Activated T-helper 2 cell treated with anti-CD3 and anti-CD28 coated beads, Interferon-gamma antibody, Interleukin-2, Interleukin-4, amounts not matched to agents 10 μg/mL and 5 μg/mL and 100 μg/mL, durations not matched to agents 14 hours and 24 hours and 36 hours (primary cell): ENCODE results near the gene KRTAP5-3. TPM values are rescaled to one million over a fixed set of nuclear protein-coding genes. Genes with fewer than 3 reads are reported as not detected.
"Not testable (repeated sequence)": the region's sequence is repeated elsewhere in the genome, so short reads cannot be mapped to it uniquely, and the experiment has no call there.

ENCODE experiments used
- DNase-seq: peaks from one replicate; pipeline ENCODE4 v3.0.0; 2021; ENCODE audit warnings: low spot score
- H3K27ac Mint-ChIP-seq: one replicate; pipeline ENCODE4 v1.8.0; 2021; ENCODE audit warnings: mixed read lengths
- H3K27me3 Mint-ChIP-seq: one replicate; pipeline ENCODE4 v1.8.0; 2021; ENCODE audit warnings: low read depth, mixed read lengths
- H3K36me3 Mint-ChIP-seq: one replicate; pipeline ENCODE4 v1.8.0; 2021; ENCODE audit warnings: low read depth, mixed read lengths
- H3K4me1 Mint-ChIP-seq: one replicate; pipeline ENCODE4 v1.8.0; 2021; ENCODE audit warnings: low read depth, mixed read lengths
- H3K4me3 Mint-ChIP-seq: one replicate; pipeline ENCODE4 v1.8.0; 2021; ENCODE audit warnings: low read depth, mild to moderate bottlenecking, moderate library complexity, mixed read lengths
- H3K9me3 Mint-ChIP-seq: one replicate; pipeline ENCODE4 v1.8.0; 2021; ENCODE audit warnings: mixed read lengths
- intact Hi-C: fragments of 100-400 bp; cut with micrococcal nuclease; formaldehyde crosslinking; loops from one replicate; pipeline ENCODE4 v1.15.1; 2023
- total RNA-seq: library from RNA; stranded (reverse); gene quantifications from 2 replicates; pipeline ENCODE4 v1.2.3, GENCODE V29; 2022

KRTAP5-3 gene
- total RNA-seq, 1 donor from 2014 or later, result not detected

- intact Hi-C loops, result no loop called here
- H3K27me3 Mint-ChIP-seq, result no peaks in the 10 kb centered on the region
- no peak overlapping the region for H3K4me3 Mint-ChIP-seq
- no peaks in the 10 kb centered on the region for H3K9me3 Mint-ChIP-seq
- no peak overlapping the region for H3K27ac Mint-ChIP-seq
- H3K36me3 Mint-ChIP-seq, result no peaks in the 10 kb centered on the region
- H3K4me1 Mint-ChIP-seq, result peaks cover 3% of the 10 kb centered on the region
- DNase-seq, result no peak
Observed at GRCh38 chr11:1623716-1624115, 15.5 kb upstream of the KRTAP5-3 start.

GRCh38 chr11:1622086-1622485 lies 13.8 kb upstream of the KRTAP5-3 start, which contains the start of gene KRTAP5-4:
KRTAP5-4 (minus strand) TSS chr11:1622138; CDS start chr11:1622093, 45 bp downstream.
- H3K36me3 Mint-ChIP-seq, result no peaks in the 10 kb centered on the region
- no peaks in the 10 kb centered on the region for H3K9me3 Mint-ChIP-seq
- H3K4me1 Mint-ChIP-seq, result peaks cover 3% of the 10 kb centered on the region
- no peak within 1 kb of the TSS for H3K4me3 Mint-ChIP-seq
- intact Hi-C loops, result no loop called here
- H3K27me3 Mint-ChIP-seq, result peaks cover 3% of the 10 kb centered on the region
- no peak within 1 kb of the TSS for H3K27ac Mint-ChIP-seq
- DNase-seq, result no peak

DNA sequence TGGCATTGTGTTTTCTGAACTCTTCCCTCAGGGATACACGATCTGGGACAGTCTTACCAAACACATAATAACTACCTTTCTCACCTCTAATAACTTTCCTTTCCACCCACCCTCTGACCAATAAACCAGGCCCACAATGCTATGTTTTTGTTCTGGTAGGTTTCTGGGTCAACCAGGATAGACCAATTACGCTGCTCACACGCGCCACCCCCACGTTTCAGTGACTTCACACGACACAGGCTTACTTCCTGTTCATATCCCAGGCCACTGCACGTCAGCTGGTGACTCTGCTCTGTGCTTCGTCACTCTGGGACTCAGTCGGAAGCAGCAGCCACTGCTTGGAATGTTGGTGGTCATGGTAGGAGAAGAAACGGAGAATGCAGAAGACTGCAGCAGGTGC lies 11.2 kb upstream of the KRTAP5-3 start:
- Mint-ChIP-seq H3K9me3 (no peaks in the 10 kb centered on the region), H3K4me1 (peaks cover 3% of the 10 kb centered on the region), H3K27me3 (peaks cover 3% of the 10 kb centered on the region), H3K4me3 (no peak overlapping the region), H3K36me3 (no peaks in the 10 kb centered on the region), H3K27ac (no peak overlapping the region)
- intact Hi-C loops, result no loop called here
- no peak for DNase-seq

GRCh38 chr11:1618231-1618630 lies 10.0 kb upstream of the KRTAP5-3 start:
- H3K36me3 Mint-ChIP-seq, result no peaks in the 10 kb centered on the region
- H3K4me3 Mint-ChIP-seq, result no peak overlapping the region
- no peak for DNase-seq
- intact Hi-C loops, result no loop called here
- H3K9me3 Mint-ChIP-seq, result no peaks in the 10 kb centered on the region
- peaks cover 3% of the 10 kb centered on the region for H3K27me3 Mint-ChIP-seq
- no peak overlapping the region for H3K27ac Mint-ChIP-seq
- H3K4me1 Mint-ChIP-seq, result peaks cover 3% of the 10 kb centered on the region

DNA sequence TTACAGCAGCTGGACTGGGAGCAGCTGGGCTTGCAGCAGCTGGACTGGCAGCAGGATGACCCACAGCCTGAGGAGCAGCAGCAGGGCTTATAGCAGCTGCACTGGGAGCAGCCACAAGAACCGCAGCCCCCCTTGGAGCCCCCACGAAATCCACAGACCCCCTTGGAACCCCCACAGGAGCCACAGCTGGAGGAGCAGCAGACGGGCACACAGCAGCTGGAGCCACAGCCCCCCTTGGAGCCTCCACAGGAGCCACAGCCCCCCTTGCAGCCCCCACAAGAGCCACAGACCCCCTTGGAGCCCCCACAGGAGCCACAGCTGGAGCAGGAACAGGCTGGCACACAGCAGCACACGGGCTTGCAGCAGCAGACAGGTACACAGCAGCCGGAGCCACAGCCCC lies 362 bp downstream of the KRTAP5-3 start:
- H3K4me1 Mint-ChIP-seq, DNase-seq, H3K36me3 Mint-ChIP-seq, H3K9me3 Mint-ChIP-seq, intact Hi-C loops, H3K4me3 Mint-ChIP-seq, H3K27ac Mint-ChIP-seq: not testable (repeated sequence)
- peaks cover 10% of the 10 kb centered on the region for H3K27me3 Mint-ChIP-seq

- H3K9me3 Mint-ChIP-seq, H3K4me1 Mint-ChIP-seq, DNase-seq, H3K4me3 Mint-ChIP-seq, H3K36me3 Mint-ChIP-seq, intact Hi-C loops, H3K27ac Mint-ChIP-seq: not testable (repeated sequence)
- H3K27me3 Mint-ChIP-seq, result peaks cover 10% of the 10 kb centered on the region
Observed at GRCh38 chr11:1607156-1607845, 962 bp downstream of the KRTAP5-3 start.

- H3K27ac Mint-ChIP-seq, H3K36me3 Mint-ChIP-seq, H3K4me3 Mint-ChIP-seq, H3K4me1 Mint-ChIP-seq, DNase-seq, H3K9me3 Mint-ChIP-seq, intact Hi-C loops: not testable (repeated sequence)
- peaks cover 19% of the 10 kb centered on the region for H3K27me3 Mint-ChIP-seq
Observed at GRCh38 chr11:1605923-1606322, 2.3 kb downstream of the KRTAP5-3 start.

- H3K4me3 Mint-ChIP-seq, result no peak overlapping the region
Observed at GRCh38 chr11:1604711-1605110, 3.6 kb downstream of the KRTAP5-3 start.

DNA sequence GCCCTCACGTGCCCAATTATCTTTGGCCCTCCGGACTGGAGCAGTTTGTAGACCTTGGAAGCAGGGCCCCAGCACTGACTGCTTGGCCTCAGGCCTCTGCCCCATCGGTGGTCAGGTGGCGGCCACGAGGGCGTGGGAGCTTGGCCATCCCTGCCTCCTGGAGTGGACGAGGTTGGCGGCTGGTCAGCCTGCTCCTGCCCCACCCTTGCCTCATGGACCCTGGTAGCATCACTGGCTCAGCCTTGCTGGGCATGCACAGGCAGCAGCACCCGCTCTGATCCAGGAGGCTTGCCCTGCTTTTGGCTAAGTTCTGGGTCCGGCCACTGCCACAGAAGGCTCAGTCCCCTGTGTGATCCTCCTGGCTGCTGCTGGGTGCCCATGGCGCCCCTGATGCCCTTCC lies 4.1 kb downstream of the KRTAP5-3 start:
- no peaks in the 10 kb centered on the region for H3K9me3 Mint-ChIP-seq
- H3K27ac Mint-ChIP-seq, result no peak overlapping the region
- no peaks in the 10 kb centered on the region for H3K36me3 Mint-ChIP-seq
- H3K27me3 Mint-ChIP-seq, result peaks cover 34% of the 10 kb centered on the region
- no peak overlapping the region for H3K4me3 Mint-ChIP-seq
- intact Hi-C loops, result no loop called here
- DNase-seq, result no peak
- H3K4me1 Mint-ChIP-seq, result no peaks in the 10 kb centered on the region

More at GRCh38 chr11:1604711-1605110, 3.6 kb downstream of the KRTAP5-3 start:
- Mint-ChIP-seq H3K4me1 (no peaks in the 10 kb centered on the region), H3K27ac (no peak overlapping the region), H3K27me3 (peaks cover 30% of the 10 kb centered on the region), H3K36me3 (no peaks in the 10 kb centered on the region), H3K9me3 (no peaks in the 10 kb centered on the region)
- DNase-seq, result no peak
- intact Hi-C loops, result no loop called here

DNA sequence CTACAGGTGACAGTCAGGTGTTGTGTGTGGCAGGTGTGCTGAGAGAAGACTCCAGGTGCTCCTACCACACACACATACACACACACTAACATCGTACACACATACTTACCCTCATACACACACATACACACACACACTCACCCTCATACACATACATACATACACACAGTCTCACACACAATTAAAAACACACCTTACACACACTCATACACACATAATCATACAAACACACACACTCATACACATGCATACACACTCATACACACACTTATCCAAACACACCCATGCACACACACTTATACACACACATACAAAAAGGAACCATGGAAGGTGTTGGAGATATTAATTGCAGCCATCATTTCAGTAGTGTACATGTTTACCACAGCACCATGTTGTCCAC lies 4.6 kb downstream of the KRTAP5-3 start:
- H3K27me3 Mint-ChIP-seq, result peaks cover 38% of the 10 kb centered on the region
- intact Hi-C loops, result no loop called here

GRCh38 chr11:1601663-1602062 lies 6.6 kb downstream of the KRTAP5-3 start:
- H3K4me3 Mint-ChIP-seq, intact Hi-C loops, DNase-seq, H3K27ac Mint-ChIP-seq, H3K36me3 Mint-ChIP-seq, H3K9me3 Mint-ChIP-seq, H3K4me1 Mint-ChIP-seq: not testable (repeated sequence)
- H3K27me3 Mint-ChIP-seq, result peaks cover 38% of the 10 kb centered on the region

More for the DNA sequence above, 4.6 kb downstream of the KRTAP5-3 start:
- Mint-ChIP-seq H3K36me3 (no peaks in the 10 kb centered on the region), H3K4me1 (no peaks in the 10 kb centered on the region), H3K27ac (no peak overlapping the region), H3K4me3 (no peak overlapping the region), H3K9me3 (no peaks in the 10 kb centered on the region)
- DNase-seq, result no peak

DNA sequence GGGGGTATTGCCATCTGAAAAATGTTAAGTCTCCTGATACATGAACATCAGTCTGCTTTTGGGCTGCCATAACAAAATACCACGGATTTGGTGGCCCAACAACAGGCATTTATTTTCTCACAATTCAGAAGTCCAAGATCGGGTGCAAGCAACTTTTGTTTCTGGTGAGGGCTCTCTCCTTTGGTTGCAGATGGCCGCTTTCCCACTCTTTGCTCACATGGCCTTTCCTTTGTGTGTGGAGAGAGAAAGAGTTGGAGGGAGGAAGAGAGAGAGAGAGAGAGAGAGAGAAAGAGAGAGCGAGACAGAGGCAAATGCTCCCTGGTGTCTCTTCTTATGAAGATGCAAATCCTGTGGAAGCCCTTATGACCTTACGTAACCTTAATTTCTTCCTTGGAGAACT lies 7.6 kb downstream of the KRTAP5-3 start:
- Mint-ChIP-seq H3K27me3 (peaks cover 47% of the 10 kb centered on the region), H3K27ac (no peak overlapping the region), H3K36me3 (no peaks in the 10 kb centered on the region), H3K4me3 (no peak overlapping the region), H3K9me3 (no peaks in the 10 kb centered on the region), H3K4me1 (no peaks in the 10 kb centered on the region)
- DNase-seq, result no peak
- intact Hi-C loops, result no loop called here

DNA sequence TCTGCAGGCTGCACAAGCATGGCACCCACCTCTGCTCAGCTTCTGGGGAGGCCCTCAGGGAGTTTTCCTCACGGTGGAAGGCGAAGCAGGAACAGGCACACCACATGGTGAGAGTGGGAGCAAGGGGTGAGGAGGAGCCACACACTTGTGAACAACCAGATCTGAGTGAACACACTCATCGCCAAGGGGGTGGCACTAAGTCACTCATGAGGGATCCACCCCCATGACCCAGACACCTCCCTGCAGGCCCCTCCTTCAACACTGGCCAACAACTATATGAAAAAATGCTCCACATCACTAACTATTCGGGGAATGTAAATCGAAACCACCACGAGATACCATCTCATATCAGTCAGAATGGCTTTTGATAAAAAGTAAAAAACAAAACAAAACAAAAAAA lies 9.4 kb downstream of the KRTAP5-3 start:
- DNase-seq, result no peak
- intact Hi-C loops, result no loop called here
- Mint-ChIP-seq H3K27me3 (peaks cover 60% of the 10 kb centered on the region), H3K4me3 (no peak overlapping the region), H3K36me3 (no peaks in the 10 kb centered on the region), H3K27ac (no peak overlapping the region), H3K4me1 (no peaks in the 10 kb centered on the region), H3K9me3 (no peaks in the 10 kb centered on the region)

DNA sequence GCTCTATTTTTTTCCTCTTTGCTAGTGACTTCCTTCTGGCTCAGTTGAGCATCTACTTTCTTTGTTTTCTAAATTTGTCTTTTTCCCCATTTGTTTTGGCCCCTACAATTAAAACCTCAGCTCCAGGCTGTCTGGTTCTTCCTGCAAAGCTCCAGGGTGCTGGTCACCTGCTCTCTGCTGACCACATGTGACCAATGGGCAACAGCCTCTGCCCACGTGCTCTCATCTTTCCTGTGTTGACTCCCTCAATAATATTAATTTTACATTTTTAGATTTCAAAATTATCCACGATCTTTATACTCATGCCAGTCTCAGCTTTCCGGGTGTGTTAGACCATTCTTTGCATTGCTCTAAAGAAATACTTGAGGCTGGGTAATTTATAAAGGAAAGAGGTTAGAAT lies 9.9 kb downstream of the KRTAP5-3 start:
- H3K4me3 Mint-ChIP-seq, DNase-seq, H3K9me3 Mint-ChIP-seq, H3K36me3 Mint-ChIP-seq, H3K4me1 Mint-ChIP-seq, intact Hi-C loops, H3K27ac Mint-ChIP-seq: not testable (repeated sequence)
- H3K27me3 Mint-ChIP-seq, result peaks cover 58% of the 10 kb centered on the region
